Measurements from ENCODE around the gene FNDC3A.

Gene FNDC3A

DNA sequence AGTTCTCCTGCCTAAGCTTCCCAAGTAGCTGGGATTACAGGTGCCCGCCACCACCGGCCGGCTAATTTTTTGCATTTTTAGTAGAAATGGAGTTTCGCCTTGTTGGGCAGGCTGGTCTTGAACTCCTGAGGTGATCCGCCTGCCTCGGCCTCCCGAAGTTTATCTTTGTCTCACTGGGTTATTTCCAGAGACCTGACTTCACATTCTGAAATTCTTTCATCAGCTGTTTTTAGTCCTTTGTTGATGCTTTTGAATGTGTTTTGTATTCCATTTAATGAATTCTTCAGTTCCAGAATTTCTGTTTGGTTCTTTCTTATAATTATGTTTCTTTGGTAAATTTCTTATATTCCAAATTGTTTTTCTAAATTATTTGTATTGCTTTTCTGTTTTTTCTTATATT, 189.0 kb downstream of the FNDC3A start:
- no peak for DNase-seq

DNA sequence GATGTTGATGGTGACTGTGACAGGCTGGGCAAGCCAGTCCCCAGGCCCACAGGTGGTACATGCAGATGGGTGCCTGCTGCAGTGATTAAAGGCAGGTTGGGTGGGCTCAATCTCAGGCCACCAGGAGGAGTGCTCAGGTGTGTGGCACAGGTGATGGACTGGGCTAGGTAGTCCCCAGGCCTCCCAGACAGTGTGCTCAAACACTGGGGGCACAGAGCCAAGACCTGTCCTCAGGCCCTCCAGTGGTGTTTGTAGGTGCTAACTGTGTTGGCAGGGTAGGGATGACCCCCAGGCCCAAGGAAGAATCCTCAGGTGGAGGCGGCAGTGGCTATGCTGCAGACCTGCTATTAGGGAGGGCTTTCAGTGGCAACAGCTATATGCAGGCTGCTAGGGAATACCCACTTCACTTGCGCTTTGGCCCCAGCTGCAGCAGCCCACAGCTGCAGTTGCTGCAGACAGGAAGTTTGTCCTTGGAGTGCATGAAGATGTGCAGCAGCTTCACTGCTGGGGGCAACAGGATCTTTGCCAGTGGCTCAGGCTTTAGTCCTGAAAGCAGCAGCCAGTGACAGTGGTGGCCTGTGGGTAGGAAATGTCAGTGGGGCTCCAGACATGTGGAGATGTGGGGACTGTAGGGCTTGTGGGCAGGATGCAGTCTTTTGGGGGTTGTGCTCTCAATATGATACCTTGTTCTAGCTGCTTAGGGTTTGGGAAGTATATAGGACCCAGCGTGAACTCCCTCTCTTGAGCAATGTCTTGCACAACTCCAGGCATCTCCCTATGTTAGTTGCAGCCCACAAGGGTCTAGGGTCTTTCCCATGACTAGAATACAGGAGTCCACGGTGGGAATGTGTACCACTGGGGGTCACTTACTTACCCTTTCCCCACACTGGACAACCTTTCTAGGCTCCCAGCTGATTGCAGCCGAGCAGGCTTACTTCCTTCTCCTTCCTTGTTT, 190.4 kb downstream of the FNDC3A start:
- DNase-seq = no peak

DNA sequence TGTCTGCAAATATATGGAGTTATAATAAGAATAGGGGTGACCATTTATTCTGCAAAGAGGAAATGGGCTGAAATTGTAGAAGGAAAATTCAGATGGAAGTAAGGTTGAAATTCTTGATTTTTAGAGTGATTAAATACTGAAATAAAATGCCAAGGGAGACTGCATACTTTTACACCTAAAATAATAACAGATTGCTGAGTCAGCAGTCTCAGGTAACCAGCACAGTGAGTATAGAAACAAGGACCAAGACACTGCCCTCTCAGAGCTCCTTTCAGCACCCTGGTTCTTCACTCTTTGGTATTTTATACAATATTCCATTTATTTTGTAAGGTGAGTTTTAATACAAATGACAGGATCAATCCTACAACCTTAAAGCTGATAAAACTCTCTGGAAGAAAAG, 195.6 kb downstream of the FNDC3A start:
- DNase-seq = no peak

DNA sequence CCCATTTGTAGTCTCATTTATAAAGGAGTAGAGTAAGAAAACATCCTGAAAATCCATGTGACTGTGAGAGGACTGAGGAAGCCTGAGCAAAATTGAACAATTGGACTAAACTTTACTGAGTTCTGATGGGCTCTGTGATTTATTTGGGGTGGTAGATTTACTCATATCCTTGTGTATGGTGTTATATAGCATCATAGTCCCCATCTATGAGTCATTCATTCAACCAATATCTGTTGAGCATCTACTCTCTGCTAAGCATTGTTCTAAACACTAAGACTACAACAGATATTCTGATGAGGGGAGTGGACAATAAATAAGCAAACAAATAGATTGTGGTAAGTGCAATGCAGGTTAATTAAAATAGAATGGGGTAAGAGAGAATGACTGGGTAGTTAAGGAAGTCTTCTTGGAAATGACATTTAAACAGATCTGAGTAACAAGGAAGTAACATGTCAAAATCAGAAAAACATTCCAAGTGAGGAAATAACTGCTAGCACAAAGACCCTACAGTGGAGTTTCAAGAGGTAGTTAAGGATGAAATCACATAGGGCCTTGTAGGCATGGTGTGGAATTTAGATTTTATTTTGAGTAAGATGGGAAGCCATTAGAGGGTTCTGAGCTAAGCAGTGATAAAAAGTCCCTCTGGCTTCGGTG, 208.1 kb downstream of the FNDC3A start:
- no peak for DNase-seq

DNA sequence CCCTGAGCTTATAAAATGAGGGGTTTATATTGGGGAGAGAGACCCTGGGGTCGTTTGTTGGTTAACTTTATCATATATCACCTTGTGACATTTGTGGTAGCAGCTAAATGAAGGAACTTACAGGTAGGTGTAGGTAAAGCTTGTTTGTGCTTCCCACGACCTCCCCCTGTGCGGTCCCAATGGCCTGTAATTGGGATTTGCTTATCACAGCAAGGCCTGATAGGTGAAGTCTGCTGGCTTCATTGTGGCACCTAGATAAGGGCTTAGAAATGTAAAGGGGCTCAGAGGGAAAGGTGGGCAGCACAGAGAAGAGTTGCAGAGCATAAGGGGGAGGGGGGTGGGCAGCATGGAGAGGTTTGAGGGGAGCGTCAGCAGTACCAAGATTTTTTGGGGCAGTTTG, 208.9 kb downstream of the FNDC3A start:
- no peak for DNase-seq

DNA sequence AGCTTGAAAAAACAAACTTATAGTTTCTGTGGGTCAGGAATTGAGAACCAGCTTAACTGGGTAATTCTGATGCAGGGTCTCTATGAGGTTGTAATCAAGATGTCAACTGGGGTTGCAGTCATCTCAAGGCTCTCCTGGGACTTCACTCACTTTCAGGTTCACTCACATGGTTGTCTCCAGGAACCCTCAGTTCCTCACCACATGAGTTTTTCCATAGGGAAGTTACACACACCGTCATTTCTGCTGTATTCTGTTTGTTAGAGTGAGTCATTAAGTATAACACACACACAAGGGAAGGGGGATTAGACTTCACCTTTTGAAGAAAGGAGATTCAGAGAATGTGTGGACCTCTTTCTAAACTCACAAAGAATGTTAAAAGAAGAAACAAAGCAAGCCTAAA, 209.6 kb downstream of the FNDC3A start:
- DNase-seq = no peak

DNA sequence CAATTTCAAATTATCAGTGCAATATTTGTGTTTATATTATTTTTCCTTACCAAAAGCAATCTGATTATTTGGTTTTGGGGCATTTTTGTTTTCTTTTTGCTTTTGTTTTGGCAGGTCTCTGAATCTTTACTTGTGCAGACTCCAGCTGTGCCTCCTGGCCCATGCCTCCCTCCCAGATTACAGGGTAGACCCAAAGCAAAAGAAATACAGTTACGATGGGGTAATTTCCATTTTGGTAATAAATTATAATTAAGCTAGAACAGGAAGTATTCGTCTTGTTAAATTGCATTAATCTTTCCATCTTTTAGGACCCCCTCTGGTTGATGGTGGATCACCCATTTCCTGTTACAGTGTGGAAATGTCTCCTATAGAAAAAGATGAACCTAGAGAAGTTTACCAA, 215.2 kb downstream of the FNDC3A start:
- no peak for DNase-seq

DNA sequence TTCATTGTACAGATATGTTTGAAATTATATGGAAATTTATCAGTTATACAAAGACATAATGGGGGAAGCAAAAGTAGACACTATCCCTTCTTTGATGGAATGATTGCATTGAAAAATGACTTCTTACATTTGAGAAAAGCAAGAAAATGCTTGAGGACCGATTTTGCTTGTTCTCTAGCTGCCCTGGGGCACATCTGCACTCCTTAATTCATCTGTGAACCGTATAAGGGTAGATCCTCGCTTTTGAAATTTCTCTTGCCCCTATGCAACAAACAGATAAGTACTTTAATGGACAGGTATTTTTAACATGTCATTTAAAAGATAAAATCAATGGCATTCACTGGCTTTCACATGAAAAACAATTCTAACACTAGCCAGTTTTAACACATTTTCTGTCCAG, 230.9 kb downstream of the FNDC3A start:
- no peak for DNase-seq

DNA sequence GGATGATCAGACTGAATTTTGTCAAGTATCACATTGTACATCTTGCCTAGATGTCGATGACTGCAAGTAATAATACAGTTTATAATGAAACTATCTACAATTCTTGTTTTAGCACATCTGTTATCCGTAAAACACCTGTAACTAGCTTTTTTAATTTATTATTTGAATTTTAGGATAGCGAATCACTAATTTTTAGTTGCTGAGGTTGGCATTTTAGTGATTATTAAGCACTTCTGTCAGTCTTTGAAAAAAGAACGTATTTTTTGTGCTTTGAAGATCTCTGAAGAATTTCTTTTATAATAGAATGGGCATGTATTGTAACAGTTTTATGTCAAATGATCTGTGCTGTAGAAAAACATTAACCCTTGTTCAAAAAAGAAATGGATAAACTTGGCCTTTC, 232.9 kb downstream of the FNDC3A start:
- no peak for DNase-seq

DNA sequence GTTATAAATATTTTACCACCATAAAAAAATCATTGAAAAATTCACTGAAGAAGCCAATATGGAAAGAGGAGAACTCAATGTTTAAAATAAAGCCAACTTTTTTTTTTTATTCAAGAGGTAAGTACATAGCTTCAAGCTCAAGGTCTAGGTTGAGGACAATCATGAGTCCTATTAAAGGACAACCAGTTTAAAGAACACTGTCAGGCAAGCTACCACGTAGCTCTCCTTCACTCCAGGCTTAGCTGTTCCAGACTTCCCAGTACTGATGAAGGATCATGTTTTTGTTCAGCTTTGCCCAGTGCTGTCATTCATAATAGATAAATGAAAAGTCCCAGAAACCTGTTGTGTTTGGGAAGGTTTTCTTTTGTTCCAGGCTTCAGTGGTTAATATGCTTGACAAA, 234.4 kb downstream of the FNDC3A start:
- no peak for DNase-seq

DNA sequence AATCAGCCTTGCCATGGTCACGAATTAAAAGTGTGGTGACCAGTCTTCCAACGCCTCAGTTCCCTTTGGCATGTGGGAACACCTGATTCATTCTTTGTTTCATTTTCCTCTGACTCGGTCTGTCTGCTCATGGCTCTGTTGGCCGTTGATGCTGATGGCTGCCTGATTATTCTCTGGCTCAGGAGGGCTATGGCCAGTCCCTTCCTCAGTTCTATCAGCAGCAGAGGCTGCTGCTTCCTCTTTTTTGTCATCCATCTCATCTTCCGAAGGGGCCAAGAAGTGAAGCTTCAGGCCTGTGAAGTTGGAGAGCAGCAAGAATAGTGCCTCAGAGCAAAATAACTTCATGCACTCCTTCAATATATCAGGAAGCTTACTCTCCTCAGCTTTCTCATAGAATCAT, 235.0 kb downstream of the FNDC3A start:
- DNase-seq = no peak

DNA sequence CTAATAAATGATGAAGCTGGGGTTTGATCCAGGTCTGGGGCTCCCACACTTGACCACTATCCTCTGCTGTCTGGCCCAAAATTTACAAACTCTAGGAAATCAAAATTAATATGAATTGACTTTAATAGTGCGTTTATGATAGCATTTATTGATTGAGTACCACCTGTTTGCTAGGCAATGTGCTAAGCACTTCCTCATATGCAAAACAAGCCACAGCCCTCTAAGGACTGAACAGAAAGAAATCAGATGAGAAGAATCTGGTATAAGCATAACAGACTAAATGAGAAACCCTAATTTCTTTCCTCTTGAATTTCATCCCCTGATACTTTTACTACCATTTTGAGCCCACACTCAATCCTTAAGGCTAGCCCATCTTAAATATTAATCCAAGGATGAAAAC, 237.8 kb downstream of the FNDC3A start:
- DNase-seq = no peak

DNA sequence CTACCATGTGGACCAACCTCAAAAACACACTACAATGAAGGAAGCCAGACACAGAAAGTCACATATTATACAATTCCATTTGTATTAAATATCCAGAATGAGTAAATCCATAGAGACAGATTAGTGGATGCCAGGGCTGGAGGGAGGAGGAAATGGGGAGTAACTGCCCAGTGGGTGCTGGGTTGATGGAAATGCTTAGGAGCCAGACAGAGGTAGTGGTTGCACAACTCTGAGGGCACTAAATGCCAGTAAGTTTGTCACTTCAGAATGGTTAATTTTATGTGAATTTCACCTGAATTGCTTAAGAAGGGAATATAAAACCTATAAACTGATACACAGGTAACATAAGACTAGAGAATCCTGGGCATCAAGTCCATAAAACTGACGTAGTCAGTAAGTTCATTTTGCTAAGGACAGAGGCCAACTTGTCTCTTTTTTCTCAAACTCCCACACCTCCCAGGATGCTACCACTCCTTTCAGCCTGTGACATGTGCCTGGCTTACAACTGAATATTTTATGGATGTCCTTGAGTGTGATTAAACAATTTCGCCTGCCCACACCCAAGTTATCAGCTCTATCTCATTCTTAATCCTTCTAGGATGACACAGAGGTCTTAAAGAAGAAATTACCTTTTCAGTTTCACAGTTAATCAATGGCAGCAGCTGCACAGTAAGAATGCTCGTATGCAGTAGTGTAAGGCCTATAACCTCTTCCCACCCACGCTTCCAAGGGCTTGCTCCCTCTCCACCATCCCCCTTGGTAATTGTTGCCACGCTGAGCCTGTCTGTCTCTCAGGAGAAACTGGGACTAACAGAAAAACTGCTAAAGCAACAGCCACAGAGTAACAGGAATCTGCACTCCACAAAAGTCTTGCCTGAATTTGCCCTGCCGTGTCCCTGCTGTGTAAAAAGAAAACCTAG, 238.5 kb downstream of the FNDC3A start:
- DNase-seq = no peak

DNA sequence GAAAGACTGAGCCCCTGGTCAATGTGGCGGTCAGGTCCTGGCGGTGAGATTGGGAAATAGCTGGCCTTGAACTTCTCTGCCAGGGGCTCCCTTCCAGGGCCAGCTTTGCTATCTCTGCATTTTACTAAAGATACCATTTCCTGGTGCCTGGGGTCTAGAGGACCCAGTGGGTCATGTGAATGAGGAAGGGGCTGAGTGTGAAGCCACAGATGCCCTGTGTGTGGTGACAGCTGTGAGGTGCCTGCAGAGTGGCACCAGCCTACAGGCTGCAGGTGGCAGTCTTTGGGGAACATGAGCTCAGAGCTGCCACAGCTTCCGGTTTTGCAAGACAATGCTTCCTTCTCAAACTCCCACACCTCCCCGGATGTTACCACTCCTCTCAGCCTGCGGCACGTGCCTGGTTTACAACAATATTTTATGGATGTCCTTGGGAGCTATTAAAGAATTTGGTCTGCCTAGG, 239.2 kb downstream of the FNDC3A start:
- no peak for DNase-seq

DNA sequence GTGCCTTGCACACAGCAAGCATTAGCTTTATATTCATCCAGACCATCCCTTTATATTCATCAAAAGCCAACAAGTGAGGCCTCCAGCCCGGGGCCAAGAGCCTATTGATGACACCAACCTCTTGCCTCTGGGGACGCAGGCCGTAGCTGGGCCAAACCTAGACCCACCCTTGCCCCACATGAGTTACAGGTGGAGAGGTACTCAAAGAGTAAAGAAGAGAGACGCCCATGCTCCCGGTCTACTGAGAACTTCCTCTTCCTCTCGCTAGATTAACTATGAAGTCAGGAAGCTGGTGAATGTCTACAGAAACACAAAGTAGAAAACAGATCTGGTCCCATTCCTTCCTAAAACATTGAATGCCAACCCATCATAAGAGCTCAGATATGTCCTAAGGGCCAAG, 240.6 kb downstream of the FNDC3A start:
- DNase-seq = no peak

DNA sequence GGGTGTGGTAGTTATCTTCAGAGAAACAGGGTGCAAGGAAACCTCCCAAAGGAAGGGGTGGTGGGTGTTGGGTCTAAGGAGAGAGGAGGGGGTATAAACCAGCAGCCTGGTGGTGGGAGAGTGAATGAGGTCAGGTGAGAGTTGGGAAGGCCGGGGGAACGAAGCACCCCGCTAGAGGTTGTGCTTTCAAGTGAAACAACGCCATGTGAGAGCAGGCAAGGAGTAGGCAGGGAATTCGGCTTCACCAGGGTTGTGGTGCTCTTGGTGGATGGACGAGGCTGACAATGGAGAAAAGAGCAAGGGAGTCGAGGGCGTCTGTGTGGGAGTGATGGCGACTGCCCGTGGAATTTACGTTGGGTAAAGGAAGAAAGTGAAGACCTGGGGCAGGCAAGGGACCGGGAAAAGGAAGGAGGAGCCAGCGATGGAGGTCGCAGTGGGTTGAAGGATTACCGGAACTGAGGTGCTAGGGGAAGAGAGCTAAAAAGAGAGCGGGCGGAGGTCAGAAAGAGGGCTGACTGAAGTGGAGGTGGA, 242.3 kb downstream of the FNDC3A start:
- DNase-seq = no peak

DNA sequence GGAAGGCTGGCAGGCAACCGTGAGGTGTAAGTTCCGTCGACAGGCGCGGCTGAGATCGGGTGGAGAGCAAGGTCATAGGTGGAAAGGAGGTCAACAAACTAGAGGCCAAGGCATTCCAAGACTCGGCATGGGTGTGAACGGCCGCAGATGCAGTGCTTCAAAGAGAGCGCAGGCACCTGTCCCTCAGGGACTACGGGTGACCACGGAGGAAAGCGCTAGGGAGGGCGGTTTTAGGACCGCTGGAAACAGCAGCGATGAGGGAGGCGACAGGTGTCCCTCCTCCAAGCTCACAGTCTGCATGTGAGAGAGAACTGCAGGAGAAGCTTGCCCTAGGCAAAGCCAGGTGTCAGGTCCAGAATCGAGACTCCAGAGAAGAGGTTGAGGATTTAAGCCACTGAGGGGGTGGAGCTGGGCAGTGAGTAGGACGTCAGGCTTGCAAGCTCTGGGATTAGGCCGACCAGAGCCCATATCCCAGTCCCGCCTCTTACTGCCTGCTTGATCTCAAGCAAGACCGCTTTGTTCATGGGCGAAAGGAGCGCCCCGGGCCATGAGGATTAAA, 242.9 kb downstream of the FNDC3A start:
- DNase-seq = no peak

DNA sequence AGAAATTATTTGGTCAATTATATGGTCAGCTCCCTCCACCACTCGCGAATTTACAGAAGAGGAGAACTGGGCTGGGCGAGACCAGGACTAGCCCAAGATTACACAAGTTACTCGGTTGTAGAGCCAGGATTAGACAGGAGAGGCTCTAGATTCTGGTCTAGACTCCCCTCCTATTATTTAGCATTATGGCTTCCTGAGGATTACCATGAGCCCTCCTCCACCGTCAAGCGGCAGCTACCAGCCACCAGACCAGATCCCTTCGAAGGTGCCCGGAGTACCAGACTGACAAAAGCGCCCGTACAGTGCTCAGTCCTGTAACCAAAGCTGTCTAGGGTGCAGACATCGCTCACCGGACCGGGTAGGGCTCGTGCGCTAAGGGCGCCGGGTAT, 243.9 kb downstream of the FNDC3A start:
- no peak for DNase-seq

DNA sequence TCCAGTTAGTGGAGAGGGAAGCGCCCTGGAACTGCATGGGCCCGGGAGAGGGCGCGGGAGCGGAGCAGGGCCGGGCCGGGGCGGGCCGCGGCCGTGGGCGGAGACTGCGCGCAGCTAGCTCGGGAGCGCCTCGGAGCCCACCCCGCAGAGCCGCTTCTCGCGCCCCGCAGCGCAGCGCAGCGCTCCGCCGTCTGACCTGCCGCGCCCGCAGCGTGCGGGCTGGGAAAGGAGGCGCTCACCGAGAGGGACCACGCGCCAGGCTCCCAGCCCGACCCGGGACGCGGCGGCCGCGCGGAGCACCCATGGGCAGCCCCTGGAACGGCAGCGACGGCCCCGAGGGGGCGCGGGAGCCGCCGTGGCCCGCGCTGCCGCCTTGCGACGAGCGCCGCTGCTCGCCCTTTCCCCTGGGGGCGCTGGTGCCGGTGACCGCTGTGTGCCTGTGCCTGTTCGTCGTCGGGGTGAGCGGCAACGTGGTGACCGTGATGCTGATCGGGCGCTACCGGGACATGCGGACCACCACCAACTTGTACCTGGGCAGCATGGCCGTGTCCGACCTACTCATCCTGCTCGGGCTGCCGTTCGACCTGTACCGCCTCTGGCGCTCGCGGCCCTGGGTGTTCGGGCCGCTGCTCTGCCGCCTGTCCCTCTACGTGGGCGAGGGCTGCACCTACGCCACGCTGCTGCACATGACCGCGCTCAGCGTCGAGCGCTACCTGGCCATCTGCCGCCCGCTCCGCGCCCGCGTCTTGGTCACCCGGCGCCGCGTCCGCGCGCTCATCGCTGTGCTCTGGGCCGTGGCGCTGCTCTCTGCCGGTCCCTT, 244.5 kb downstream of the FNDC3A start, which contains the start of gene MLNR:
Gene MLNR (plus strand): TSS at position 303 of the 820 bp plus-strand sequence. CDS start 0 bp downstream, at position 303.
- DNase-seq = peak; percentile 7

DNA sequence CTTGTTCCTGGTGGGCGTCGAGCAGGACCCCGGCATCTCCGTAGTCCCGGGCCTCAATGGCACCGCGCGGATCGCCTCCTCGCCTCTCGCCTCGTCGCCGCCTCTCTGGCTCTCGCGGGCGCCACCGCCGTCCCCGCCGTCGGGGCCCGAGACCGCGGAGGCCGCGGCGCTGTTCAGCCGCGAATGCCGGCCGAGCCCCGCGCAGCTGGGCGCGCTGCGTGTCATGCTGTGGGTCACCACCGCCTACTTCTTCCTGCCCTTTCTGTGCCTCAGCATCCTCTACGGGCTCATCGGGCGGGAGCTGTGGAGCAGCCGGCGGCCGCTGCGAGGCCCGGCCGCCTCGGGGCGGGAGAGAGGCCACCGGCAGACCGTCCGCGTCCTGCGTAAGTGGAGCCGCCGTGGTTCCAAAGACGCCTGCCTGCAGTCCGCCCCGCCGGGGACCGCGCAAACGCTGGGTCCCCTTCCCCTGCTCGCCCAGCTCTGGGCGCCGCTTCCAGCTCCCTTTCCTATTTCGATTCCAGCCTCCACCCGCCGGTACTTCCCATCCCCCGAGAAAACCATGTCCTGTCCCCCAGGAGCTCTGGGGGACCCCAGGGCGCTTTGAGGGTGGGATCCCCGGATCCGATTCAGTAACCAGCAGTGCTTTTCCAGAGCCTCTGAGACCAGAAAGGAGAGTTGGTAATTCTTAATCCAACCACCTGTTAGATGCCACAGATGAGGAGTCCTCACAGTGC, 245.3 kb downstream of the FNDC3A start:
- DNase-seq = no peak

DNA sequence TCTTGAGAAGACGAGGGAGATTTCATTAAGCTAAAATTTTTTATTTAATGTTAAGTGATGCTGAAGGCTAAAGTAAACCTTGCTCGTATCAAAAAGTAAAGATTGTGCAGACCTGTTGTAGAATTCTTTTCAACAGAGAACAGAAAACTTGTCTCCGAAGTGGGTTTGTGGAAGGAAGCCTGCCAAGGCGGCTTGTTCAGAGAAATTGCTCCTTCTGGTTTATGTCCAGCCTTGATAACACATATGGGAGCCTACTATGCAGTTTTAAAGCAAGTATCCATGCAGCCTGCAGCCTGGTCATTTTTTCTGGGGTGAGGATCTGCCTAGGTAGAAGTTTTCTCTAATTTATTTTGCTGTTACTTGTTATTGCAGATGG, 245.9 kb downstream of the FNDC3A start:
- no peak for DNase-seq

Data from NCI-H345 (cell line).